ENCODE measurements around the gene PLN.

Gene PLN

DNA sequence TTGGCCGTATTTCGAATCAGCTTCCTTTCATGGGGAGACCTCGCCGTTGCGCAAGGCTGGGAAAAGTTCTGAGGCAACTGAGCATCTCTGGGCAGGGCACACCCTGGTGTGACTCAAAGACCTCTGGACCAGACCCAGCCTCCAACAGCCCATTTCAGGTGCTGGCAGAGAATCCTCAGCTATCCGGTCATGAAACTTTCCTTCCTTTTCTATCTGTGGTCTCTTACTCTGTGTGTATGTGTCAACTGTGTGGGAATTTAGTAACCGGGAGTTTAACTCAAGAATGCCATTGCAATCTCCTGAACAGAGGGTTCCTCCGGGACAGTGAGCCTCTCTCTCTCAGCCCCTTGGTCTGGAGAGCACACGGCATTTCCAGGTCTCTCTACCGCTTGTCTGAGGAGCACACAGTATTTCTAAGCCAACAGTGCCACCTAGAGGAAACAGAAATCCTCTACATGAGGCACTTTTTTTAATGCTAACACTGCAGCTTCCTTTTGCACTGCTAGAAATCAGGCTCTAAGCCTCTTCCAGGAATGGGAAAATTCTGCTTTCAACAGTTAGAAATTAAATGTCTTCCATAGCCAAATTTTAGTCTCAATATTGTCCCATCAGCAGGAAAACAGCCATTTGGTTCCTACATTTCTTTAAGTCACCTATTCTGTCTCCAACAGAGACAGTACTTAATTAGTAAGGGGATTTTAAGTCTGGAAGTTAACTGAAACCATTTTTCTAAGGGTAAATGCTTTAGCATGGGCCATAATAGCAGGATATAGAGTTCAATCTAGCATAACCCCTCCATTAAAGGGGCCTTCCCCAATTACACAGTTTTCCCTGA is 32.7 kb downstream of the PLN start:
- no peak for ATAC-seq

GRCh38 chr6:118581489-118581959 is 33.4 kb downstream of the PLN start:
- no peak for ATAC-seq

- no peak for ATAC-seq
These were observed 36.8 kb downstream of the PLN start for GRCh38 chr6:118584911-118585310.

- ATAC-seq, result no peak
These were observed 38.8 kb downstream of the PLN start for GRCh38 chr6:118586746-118587485.

GRCh38 chr6:118588626-118589025 is 40.5 kb downstream of the PLN start:
- ATAC-seq, result no peak

DNA sequence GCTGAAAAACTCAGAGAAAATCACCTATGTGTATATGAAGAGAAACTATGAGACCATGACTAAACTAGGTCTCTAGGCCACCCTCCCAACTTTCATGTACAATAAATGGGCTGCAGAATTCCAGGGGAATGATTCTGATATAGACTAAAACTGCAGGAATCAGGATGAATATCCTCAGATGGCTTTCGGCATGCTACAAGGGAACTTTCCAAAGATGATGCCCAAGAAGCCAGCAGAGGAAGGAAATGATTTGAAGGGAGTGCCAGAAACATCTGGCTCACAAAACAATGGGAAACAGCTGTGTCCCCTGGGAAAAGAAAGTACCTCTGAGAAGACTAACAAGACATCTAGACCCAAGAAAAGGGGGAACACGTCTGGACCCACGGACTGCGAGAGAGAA is 41.1 kb downstream of the PLN start:
- no peak for ATAC-seq

GRCh38 chr6:118589649-118590365 is 41.7 kb downstream of the PLN start:
- no peak for ATAC-seq

- no peak for ATAC-seq
These were observed 43.8 kb downstream of the PLN start for GRCh38 chr6:118591897-118592296.

DNA sequence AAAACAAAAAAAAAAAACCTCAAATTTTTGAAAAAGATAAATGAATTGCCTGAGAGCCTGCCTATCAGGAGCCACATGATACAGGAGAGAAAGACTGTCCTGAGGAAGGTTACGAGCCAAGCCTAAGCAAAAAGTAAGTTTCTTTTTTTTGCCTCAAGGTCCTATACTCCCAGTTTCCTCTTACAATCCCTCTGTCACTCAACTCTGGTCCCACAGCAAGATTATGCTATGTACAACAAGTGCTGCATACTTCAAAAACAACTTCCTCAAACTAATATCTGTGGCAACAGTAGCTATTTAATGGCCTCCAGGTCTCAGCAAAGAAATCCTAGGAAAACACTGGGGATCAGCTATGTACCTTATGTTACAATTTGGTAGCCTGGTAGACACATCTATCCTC is 46.8 kb downstream of the PLN start:
- ATAC-seq, result no peak

- ATAC-seq, result peak in 1 of 2 donors; percentile 38
These were observed 48.8 kb downstream of the PLN start for GRCh38 chr6:118596774-118597320.

DNA sequence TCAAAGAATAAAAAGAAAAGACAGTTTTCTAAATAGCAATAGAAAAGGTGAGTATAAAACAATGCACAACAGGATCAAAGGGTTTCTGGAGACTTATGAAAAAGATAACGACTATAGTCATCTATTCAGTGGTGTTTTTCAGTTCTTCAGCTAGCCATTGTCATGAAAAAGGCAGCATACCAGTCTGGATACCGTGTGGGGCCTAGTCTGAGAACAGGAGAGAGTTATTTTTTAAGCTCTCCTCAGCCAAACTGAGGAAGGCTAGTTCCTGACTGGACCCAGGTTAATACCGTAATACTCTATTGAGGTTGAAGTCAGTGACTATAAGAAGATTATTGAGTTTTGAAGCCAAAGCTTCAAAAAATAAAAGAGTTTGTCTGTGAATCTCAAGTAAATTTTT is 49.5 kb downstream of the PLN start:
- ATAC-seq, result no peak

DNA sequence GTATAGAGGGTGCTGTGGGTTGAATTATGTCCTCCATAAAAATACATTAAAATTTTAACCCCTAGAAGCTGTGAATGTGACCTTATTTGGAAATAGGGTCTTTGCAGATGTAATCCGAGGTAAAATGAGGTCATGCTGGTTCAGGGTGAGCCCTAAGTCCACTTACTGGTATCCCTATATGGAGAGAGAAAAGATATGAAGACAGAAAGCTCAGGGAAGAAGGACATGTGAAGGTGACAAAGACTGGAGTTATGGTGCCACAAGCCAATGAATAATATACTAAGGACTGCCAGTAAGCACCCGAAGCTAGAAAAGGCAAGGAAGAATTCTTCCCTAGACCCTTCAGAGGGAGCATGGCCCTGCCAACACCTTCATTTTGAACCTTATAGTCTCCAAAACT is 50.2 kb downstream of the PLN start:
- ATAC-seq, result no peak

DNA sequence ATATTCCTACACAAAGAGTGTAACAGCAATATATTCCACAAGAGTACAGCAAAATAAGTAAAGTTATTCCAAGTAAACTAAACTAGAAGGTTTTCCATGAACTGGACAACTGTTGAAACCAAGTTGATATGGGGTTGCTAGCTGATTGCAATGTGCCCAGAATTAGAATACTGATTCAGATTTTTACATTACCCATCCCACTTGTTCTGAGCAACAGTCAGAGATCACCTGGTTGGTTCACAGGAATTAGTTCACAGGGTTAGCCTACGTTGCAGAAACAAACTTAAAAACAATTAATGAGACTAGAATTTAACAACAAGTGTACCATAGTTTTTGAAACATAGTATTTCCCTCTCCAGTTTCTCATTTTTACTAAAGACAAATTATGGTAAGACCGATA is 54.2 kb downstream of the PLN start:
- no peak for ATAC-seq

- no peak for ATAC-seq
These were observed 55.3 kb downstream of the PLN start for GRCh38 chr6:118603372-118603771.

- no peak for ATAC-seq
These were observed 58.2 kb downstream of the PLN start for GRCh38 chr6:118606268-118606667.

DNA sequence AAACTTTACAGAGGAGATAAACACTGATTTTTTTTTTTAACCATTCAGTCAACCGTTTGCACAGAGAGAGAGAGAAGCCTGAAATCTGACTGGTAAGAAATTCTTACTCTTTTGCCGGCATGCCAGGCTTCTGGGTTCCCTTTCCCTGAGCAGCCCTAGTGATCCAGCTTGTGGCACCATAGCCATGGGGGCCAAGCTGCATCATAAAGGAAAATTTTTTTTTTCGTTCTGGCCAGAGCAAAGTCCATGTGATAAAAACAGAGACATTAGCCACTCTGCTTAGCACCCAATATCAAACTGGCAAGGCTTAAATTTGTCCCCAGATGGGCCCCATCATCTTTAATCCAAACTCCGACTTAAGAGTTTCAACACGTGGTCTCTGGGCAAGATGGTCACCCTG is 58.8 kb downstream of the PLN start:
- ATAC-seq, result no peak
